HepG2 (cell line): ENCODE measurements around the gene FBXL13. TPM values are rescaled to one million over a fixed set of nuclear protein-coding genes. Genes with fewer than 3 reads are reported as not detected.

ENCODE experiments used
- CREB1 ChIP-seq, 2 experiments: fragments of 450-650 bp in 1 of 2; IDR thresholded peaks; 2 replicates each; pipeline ENCODE4 v1.6.1; 2016 to 2017; ENCODE audit warnings: control low read depth in 1 of 2, mild to moderate bottlenecking in 1 of 2, missing compliant biosample characterization in 1 of 2, missing genetic modification characterization in 1 of 2
- ETV5 ChIP-seq: IDR thresholded peaks from 2 replicates; pipeline ENCODE4 v1.6.1; 2018; ENCODE audit warnings: missing biosample characterization, missing genetic modification reagents, inconsistent platforms, borderline replicate concordance
- FOXO1 ChIP-seq: sonication (generic); formaldehyde crosslinking; IDR thresholded peaks from 2 replicates; pipeline ENCODE4 v1.4.0; 2020; ENCODE audit warnings: missing genetic modification reagents
- HCFC1 ChIP-seq: fragments of 150-350 bp; IDR thresholded peaks from 2 replicates; pipeline ENCODE4 v1.6.1; 2014; ENCODE audit warnings: low read depth, low read length
- KDM4B ChIP-seq: sonication (generic); formaldehyde crosslinking; IDR thresholded peaks from 2 replicates; pipeline ENCODE4 v1.4.0; 2020; ENCODE audit warnings: missing genetic modification reagents
- NFYB ChIP-seq: sonication (generic); formaldehyde crosslinking; IDR thresholded peaks from 2 replicates; pipeline ENCODE4 v1.4.0; 2020; ENCODE audit warnings: missing genetic modification reagents
- ZNF160 ChIP-seq: sonication (generic); formaldehyde crosslinking; IDR thresholded peaks from 2 replicates; pipeline ENCODE4 v1.8.0; 2022; ENCODE audit warnings: mild to moderate bottlenecking, inconsistent platforms, missing genetic modification reagents
- ZNF484 ChIP-seq: sonication (generic); formaldehyde crosslinking; IDR thresholded peaks from 2 replicates; pipeline ENCODE4 v1.5.1; 2020; ENCODE audit warnings: mild to moderate bottlenecking, low read depth, missing genetic modification reagents, borderline replicate concordance
- ZNF839 ChIP-seq: sonication (generic); formaldehyde crosslinking; IDR thresholded peaks from 2 replicates; pipeline ENCODE4 v1.4.0; 2020; ENCODE audit warnings: missing genetic modification reagents, mild to moderate bottlenecking, borderline replicate concordance
- polyA plus RNA-seq, 8 experiments: library from polyadenylated mRNA; depleted of rRNA in 3 of 8; stranded (reverse) in 7 of 8; unstranded in 1 of 8; fragments of >200 nt; fragmentation: Illumina TruSeq in 4 of 8; extraction: Trizol in 4 of 8; gene quantifications; 2 replicates each; pipeline versions ENCODE4 v1.2.1 to v1.2.3, GENCODE V29; 2011 to 2016; ENCODE audit warnings: low read depth in 4 of 8, missing spikeins in 1 of 8, mixed read lengths in 1 of 8; ENCODE audit not compliant: insufficient read depth in 1 of 8
- total RNA-seq, 5 experiments: library from RNA; depleted of rRNA; stranded (reverse); fragments of >200 nt; fragmentation: Illumina TruSeq; extraction: Trizol; gene quantifications; 2 replicates each; pipeline ENCODE4 v1.2.3, GENCODE V29; 2016; ENCODE audit warnings: low read depth in 1 of 5
- TF ChIP-seq, protein P1 (sequence below): sonication (generic); formaldehyde crosslinking; IDR thresholded peaks from 2 replicates; pipeline ENCODE4 v1.4.0; 2020; ENCODE audit warnings: mild to moderate bottlenecking, low read depth, missing genetic modification reagents
- TF ChIP-seq, protein P2 (sequence below): sonication (generic); formaldehyde crosslinking; conservative IDR thresholded peaks from 2 replicates; pipeline ENCODE4 v1.4.0; 2020; ENCODE audit warnings: missing genetic modification reagents
- TF ChIP-seq, protein P3 (sequence below): sonication (generic); formaldehyde crosslinking; IDR thresholded peaks from 2 replicates; pipeline ENCODE4 v1.5.0; 2020; ENCODE audit warnings: missing genetic modification reagents
- TF ChIP-seq, protein P4 (sequence below): sonication (generic); formaldehyde crosslinking; IDR thresholded peaks from 2 replicates; pipeline ENCODE4 v1.5.0; 2020; ENCODE audit warnings: mild to moderate bottlenecking, missing genetic modification reagents, borderline replicate concordance
- TF ChIP-seq, protein P5 (sequence below), 2 experiments: sonication (generic) in 1 of 2; formaldehyde crosslinking in 1 of 2; IDR thresholded peaks; 2 replicates each; pipeline versions ENCODE4 v1.4.0 to v1.6.1; 2016 to 2020; ENCODE audit warnings: borderline replicate concordance in 1 of 2, low read depth in 1 of 2, mild to moderate bottlenecking in 1 of 2, missing genetic modification reagents in 1 of 2

FBXL13 gene
- total and polyA plus RNA-seq, 2 of the 13 experiments (the other 11 are each of a cell fraction or from before 2014, with no cell fraction given), result 0.24 to 0.77 TPM

DNA sequence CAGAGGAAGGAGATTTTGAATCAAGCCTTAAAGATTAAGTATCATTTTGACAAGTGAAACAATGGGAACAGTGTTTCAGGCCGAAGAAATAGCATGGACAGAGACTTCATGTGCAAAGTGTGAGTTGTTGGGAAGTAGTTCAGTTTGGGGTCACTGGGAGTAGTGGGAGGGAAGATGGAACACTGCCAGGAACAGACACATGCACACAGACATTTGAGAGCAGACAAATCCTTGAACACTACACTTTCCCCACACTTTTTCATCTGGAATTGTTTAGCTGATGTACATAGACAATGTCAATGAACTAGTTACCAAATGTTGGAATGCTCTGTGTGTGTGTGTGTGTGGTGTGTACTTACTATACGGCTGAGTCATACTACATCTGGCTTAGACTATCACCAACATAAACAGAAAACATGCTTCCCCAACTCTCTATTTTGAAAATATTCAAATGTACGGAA lies 214.2 kb downstream of the FBXL13 start (continued):
- TF ChIP-seq, protein P1, sequence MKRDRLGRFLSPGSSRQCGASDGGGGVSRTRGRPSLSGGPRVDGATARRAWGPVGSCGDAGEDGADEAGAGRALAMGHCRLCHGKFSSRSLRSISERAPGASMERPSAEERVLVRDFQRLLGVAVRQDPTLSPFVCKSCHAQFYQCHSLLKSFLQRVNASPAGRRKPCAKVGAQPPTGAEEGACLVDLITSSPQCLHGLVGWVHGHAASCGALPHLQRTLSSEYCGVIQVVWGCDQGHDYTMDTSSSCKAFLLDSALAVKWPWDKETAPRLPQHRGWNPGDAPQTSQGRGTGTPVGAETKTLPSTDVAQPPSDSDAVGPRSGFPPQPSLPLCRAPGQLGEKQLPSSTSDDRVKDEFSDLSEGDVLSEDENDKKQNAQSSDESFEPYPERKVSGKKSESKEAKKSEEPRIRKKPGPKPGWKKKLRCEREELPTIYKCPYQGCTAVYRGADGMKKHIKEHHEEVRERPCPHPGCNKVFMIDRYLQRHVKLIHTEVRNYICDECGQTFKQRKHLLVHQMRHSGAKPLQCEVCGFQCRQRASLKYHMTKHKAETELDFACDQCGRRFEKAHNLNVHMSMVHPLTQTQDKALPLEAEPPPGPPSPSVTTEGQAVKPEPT (CRISPR knock-in tag), result no peak
- TF ChIP-seq, protein P2, sequence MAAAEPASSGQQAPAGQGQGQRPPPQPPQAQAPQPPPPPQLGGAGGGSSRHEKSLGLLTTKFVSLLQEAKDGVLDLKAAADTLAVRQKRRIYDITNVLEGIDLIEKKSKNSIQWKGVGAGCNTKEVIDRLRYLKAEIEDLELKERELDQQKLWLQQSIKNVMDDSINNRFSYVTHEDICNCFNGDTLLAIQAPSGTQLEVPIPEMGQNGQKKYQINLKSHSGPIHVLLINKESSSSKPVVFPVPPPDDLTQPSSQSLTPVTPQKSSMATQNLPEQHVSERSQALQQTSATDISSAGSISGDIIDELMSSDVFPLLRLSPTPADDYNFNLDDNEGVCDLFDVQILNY (CRISPR knock-in tag), result no peak
- TF ChIP-seq ZNF839 (CRISPR knock-in tag) (no peak), ETV5 (CRISPR knock-in tag) (peak; percentile 18; the same call in 1 of the 2 replicates), NFYB (no peak), KDM4B (CRISPR knock-in tag) (no peak), HCFC1 (no peak), ZNF160 (CRISPR knock-in tag) (no peak), FOXO1 (peak; percentile 43; the same call in 1 of the 2 replicates), CREB1 (IDR thresholded peaks at IDR 0.05) (no peak), CREB1 (CRISPR knock-in tag; IDR thresholded peaks at IDR 0.05) (no peak; the same call in 1 of the 2 replicates), ZNF484 (CRISPR knock-in tag) (no peak)
- TF ChIP-seq, protein P3, sequence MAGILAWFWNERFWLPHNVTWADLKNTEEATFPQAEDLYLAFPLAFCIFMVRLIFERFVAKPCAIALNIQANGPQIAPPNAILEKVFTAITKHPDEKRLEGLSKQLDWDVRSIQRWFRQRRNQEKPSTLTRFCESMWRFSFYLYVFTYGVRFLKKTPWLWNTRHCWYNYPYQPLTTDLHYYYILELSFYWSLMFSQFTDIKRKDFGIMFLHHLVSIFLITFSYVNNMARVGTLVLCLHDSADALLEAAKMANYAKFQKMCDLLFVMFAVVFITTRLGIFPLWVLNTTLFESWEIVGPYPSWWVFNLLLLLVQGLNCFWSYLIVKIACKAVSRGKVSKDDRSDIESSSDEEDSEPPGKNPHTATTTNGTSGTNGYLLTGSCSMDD, result no peak
- TF ChIP-seq, protein P4, sequence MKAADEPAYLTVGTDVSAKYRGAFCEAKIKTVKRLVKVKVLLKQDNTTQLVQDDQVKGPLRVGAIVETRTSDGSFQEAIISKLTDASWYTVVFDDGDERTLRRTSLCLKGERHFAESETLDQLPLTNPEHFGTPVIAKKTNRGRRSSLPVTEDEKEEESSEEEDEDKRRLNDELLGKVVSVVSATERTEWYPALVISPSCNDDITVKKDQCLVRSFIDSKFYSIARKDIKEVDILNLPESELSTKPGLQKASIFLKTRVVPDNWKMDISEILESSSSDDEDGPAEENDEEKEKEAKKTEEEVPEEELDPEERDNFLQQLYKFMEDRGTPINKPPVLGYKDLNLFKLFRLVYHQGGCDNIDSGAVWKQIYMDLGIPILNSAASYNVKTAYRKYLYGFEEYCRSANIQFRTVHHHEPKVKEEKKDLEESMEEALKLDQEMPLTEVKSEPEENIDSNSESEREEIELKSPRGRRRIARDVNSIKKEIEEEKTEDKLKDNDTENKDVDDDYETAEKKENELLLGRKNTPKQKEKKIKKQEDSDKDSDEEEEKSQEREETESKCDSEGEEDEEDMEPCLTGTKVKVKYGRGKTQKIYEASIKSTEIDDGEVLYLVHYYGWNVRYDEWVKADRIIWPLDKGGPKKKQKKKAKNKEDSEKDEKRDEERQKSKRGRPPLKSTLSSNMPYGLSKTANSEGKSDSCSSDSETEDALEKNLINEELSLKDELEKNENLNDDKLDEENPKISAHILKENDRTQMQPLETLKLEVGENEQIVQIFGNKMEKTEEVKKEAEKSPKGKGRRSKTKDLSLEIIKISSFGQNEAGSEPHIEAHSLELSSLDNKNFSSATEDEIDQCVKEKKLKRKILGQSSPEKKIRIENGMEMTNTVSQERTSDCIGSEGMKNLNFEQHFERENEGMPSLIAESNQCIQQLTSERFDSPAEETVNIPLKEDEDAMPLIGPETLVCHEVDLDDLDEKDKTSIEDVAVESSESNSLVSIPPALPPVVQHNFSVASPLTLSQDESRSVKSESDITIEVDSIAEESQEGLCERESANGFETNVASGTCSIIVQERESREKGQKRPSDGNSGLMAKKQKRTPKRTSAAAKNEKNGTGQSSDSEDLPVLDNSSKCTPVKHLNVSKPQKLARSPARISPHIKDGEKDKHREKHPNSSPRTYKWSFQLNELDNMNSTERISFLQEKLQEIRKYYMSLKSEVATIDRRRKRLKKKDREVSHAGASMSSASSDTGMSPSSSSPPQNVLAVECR (CRISPR knock-in tag), result no peak
- TF ChIP-seq, protein P5, sequence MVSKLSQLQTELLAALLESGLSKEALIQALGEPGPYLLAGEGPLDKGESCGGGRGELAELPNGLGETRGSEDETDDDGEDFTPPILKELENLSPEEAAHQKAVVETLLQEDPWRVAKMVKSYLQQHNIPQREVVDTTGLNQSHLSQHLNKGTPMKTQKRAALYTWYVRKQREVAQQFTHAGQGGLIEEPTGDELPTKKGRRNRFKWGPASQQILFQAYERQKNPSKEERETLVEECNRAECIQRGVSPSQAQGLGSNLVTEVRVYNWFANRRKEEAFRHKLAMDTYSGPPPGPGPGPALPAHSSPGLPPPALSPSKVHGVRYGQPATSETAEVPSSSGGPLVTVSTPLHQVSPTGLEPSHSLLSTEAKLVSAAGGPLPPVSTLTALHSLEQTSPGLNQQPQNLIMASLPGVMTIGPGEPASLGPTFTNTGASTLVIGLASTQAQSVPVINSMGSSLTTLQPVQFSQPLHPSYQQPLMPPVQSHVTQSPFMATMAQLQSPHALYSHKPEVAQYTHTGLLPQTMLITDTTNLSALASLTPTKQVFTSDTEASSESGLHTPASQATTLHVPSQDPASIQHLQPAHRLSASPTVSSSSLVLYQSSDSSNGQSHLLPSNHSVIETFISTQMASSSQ (IDR thresholded peaks at IDR 0.05; ENCODE audit: low read depth), result no peak
- TF ChIP-seq, protein P5 (CRISPR knock-in tag; IDR thresholded peaks at IDR 0.05; ENCODE audit: borderline replicate concordance), result no peak
